Measurements from ENCODE around the gene GGPS1. TPM values are rescaled to one million over a fixed set of nuclear protein-coding genes. Genes with fewer than 3 reads are reported as not detected.

GGPS1 gene
- total RNA-seq, 1 donor from 2014 or later = 39.1 TPM

- Histone ChIP-seq H2AFZ (ENCODE audit: low read depth, low read length) (no peak overlapping the region), H3K79me2 (ENCODE audit: insufficient read depth, low read length) (peaks cover 97% of the 10 kb centered on the region), H3K4me2 (ENCODE audit: low read length) (no peak overlapping the region), H3K9ac (ENCODE audit: low read length) (no peak overlapping the region), H4K20me1 (ENCODE audit: insufficient read depth, low read length) (peaks cover 90% of the 10 kb centered on the region), H3K9me3 (ENCODE audit: insufficient read depth, low read depth, low read length) (no peaks in the 10 kb centered on the region), H3K27me3 (ENCODE audit: insufficient read depth, low read length) (no peaks in the 10 kb centered on the region), H3K27ac (ENCODE audit: low read depth, low read length) (no peak overlapping the region), H3K4me1 (ENCODE audit: insufficient read depth, low read length) (no peaks in the 10 kb centered on the region), H3K4me3 (ENCODE audit: insufficient read depth, low read depth, low read length) (no peak overlapping the region), H3K36me3 (ENCODE audit: insufficient read depth, low read length) (no peaks in the 10 kb centered on the region)
- Mint-ChIP-seq H3K9me3 (ENCODE audit: unreplicated experiment) (peaks cover 3% of the 10 kb centered on the region), H3K27ac (ENCODE audit: unreplicated experiment) (no peak overlapping the region), H3K27me3 (ENCODE audit: low read depth, unreplicated experiment) (no peaks in the 10 kb centered on the region), H3K4me3 (ENCODE audit: unreplicated experiment) (no peak overlapping the region), H3K4me1 (ENCODE audit: low read depth, unreplicated experiment) (peaks cover 17% of the 10 kb centered on the region), H3K36me3 (ENCODE audit: low read depth, unreplicated experiment) (no peaks in the 10 kb centered on the region)
- DNase-seq (ENCODE audit: low read depth) = no peak
- TF ChIP-seq EZH2 (IDR thresholded peaks at IDR 0.05; ENCODE audit: insufficient read depth, low read length) = no peak
- no peak for TF ChIP-seq CTCF (IDR thresholded peaks at IDR 0.05; ENCODE audit: insufficient read depth, low read depth, low read length)
- no peak for FAIRE-seq
Observed at GRCh38 chr1:235291599-235292091, 36.7 kb upstream of the GGPS1 start.

GRCh38 chr1:235292790-235293189 is 35.6 kb upstream of the GGPS1 start:
- H3K36me3 ChIP-seq (ENCODE audit: insufficient read depth, low read length) = no peaks in the 10 kb centered on the region
- H3K27me3 ChIP-seq (ENCODE audit: insufficient read depth, low read length) = no peaks in the 10 kb centered on the region
- TF ChIP-seq CTCF (IDR thresholded peaks at IDR 0.05; ENCODE audit: insufficient read depth, low read depth, low read length) = no peak
- TF ChIP-seq EZH2 (IDR thresholded peaks at IDR 0.05; ENCODE audit: insufficient read depth, low read length) = no peak
- Mint-ChIP-seq H3K9me3 (ENCODE audit: unreplicated experiment) (peaks cover 3% of the 10 kb centered on the region), H3K27me3 (ENCODE audit: low read depth, unreplicated experiment) (no peaks in the 10 kb centered on the region), H3K36me3 (ENCODE audit: low read depth, unreplicated experiment) (no peaks in the 10 kb centered on the region), H3K4me1 (ENCODE audit: low read depth, unreplicated experiment) (peaks cover 13% of the 10 kb centered on the region), H3K4me3 (ENCODE audit: unreplicated experiment) (no peak overlapping the region), H3K27ac (ENCODE audit: unreplicated experiment) (no peak overlapping the region)
- no peaks in the 10 kb centered on the region for H3K9me3 ChIP-seq (ENCODE audit: insufficient read depth, low read depth, low read length)
- H3K9ac ChIP-seq (ENCODE audit: low read length) = no peak overlapping the region
- H3K4me1 ChIP-seq (ENCODE audit: insufficient read depth, low read length) = peaks cover under 1% of the 10 kb centered on the region
- H3K79me2 ChIP-seq (ENCODE audit: insufficient read depth, low read length) = peaks cover 97% of the 10 kb centered on the region
- H3K27ac ChIP-seq (ENCODE audit: low read depth, low read length) = no peak overlapping the region
- H3K4me2 ChIP-seq (ENCODE audit: low read length) = no peak overlapping the region
- no peak overlapping the region for H3K4me3 ChIP-seq (ENCODE audit: insufficient read depth, low read depth, low read length)
- peak; percentile 34 for FAIRE-seq
- DNase-seq (ENCODE audit: low read depth) = no peak
- peaks cover 90% of the 10 kb centered on the region for H4K20me1 ChIP-seq (ENCODE audit: insufficient read depth, low read length)
- no peak overlapping the region for H2AFZ ChIP-seq (ENCODE audit: low read depth, low read length)

- FAIRE-seq = no peak
Observed at GRCh38 chr1:235293322-235293942, 34.9 kb upstream of the GGPS1 start.

More at GRCh38 chr1:235293322-235293942, 34.9 kb upstream of the GGPS1 start:
- Mint-ChIP-seq H3K9me3 (ENCODE audit: unreplicated experiment) (peaks cover 3% of the 10 kb centered on the region), H3K36me3 (ENCODE audit: low read depth, unreplicated experiment) (no peaks in the 10 kb centered on the region), H3K4me3 (ENCODE audit: unreplicated experiment) (no peak overlapping the region), H3K27ac (ENCODE audit: unreplicated experiment) (no peak overlapping the region), H3K4me1 (ENCODE audit: low read depth, unreplicated experiment) (peaks cover 16% of the 10 kb centered on the region), H3K27me3 (ENCODE audit: low read depth, unreplicated experiment) (no peaks in the 10 kb centered on the region)
- Histone ChIP-seq H2AFZ (ENCODE audit: low read depth, low read length) (no peak overlapping the region), H3K4me2 (ENCODE audit: low read length) (no peak overlapping the region), H3K27ac (ENCODE audit: low read depth, low read length) (no peak overlapping the region), H3K36me3 (ENCODE audit: insufficient read depth, low read length) (no peaks in the 10 kb centered on the region), H3K27me3 (ENCODE audit: insufficient read depth, low read length) (no peaks in the 10 kb centered on the region), H3K4me3 (ENCODE audit: insufficient read depth, low read depth, low read length) (no peak overlapping the region), H4K20me1 (ENCODE audit: insufficient read depth, low read length) (peaks cover 87% of the 10 kb centered on the region), H3K9ac (ENCODE audit: low read length) (no peak overlapping the region), H3K9me3 (ENCODE audit: insufficient read depth, low read depth, low read length) (no peaks in the 10 kb centered on the region), H3K4me1 (ENCODE audit: insufficient read depth, low read length) (peaks cover 3% of the 10 kb centered on the region), H3K79me2 (ENCODE audit: insufficient read depth, low read length) (peaks cover 96% of the 10 kb centered on the region)
- no peak for DNase-seq (ENCODE audit: low read depth)
- TF ChIP-seq CTCF (IDR thresholded peaks at IDR 0.05; ENCODE audit: insufficient read depth, low read depth, low read length) (no peak), EZH2 (IDR thresholded peaks at IDR 0.05; ENCODE audit: insufficient read depth, low read length) (no peak)

Measured in astrocyte (in vitro differentiated cells and primary cell).